PC-9 (cell line): ENCODE results near the gene VTA1. TPM values are rescaled to one million over a fixed set of nuclear protein-coding genes. Genes with fewer than 3 reads are reported as not detected.

ENCODE experiments used
- BruUV-seq: library from RNA; stranded (reverse); fragments of 400-500 nt; replicated peaks from 2 replicates; lab custom pipeline; 2021; lab: Mats Ljungman, UMichigan
- CTCF ChIA-PET: fragments of 300-600 bp; sonication (Branson Sonifier 250); formaldehyde crosslinking; loops from one replicate; lab custom pipeline; 2022; ENCODE audit warnings: antibody characterized with exemption; lab: Charles Lee
- POLR2A ChIA-PET: fragments of 300-600 bp; sonication (Branson Sonifier 250); formaldehyde crosslinking; loops from one replicate; lab custom pipeline; 2022; ENCODE audit warnings: antibody characterized with exemption; ENCODE audit not compliant: unreplicated experiment; lab: Charles Lee
- DNase-seq, 2 experiments: peaks; one replicate each; pipeline versions ENCODE4 v3.0.0 to v3.0.0-alpha.2; 2015 to 2022; ENCODE audit warnings: mixed read lengths in 1 of 2
- H2AFZ ChIP-seq: fragments of 200-600 bp; sonication (generic); 2 replicates; pipeline ENCODE4 v1.8.1; 2017; ENCODE audit warnings: antibody characterized with exemption
- H3F3A ChIP-seq: fragments of 200-600 bp; sonication (generic); 2 replicates; pipeline ENCODE4 v1.8.1; 2017; ENCODE audit warnings: antibody characterized with exemption, mild to moderate bottlenecking, low read depth; ENCODE audit not compliant: insufficient read depth
- H3K27ac ChIP-seq: fragments of 200-600 bp; sonication (generic); 2 replicates; pipeline ENCODE4 v1.6.1; 2016; ENCODE audit warnings: mixed run types
- H3K27me3 ChIP-seq: fragments of 200-600 bp; sonication (generic); 2 replicates; pipeline ENCODE4 v1.6.1; 2016; ENCODE audit warnings: low read depth, mixed run types; ENCODE audit not compliant: insufficient read depth
- H3K36me3 ChIP-seq: fragments of 200-600 bp; sonication (generic); 2 replicates; pipeline ENCODE4 v1.6.1; 2016; ENCODE audit warnings: low read depth, mixed run types
- H3K4me1 ChIP-seq: fragments of 200-600 bp; sonication (generic); replicated peaks from 2 replicates; pipeline ENCODE4 v1.6.1; 2016; ENCODE audit warnings: mixed run types; ENCODE audit not compliant: insufficient read depth
- H3K4me2 ChIP-seq: fragments of 200-600 bp; sonication (generic); 2 replicates; pipeline ENCODE4 v1.6.1; 2017; ENCODE audit warnings: mixed run types
- H3K4me3 ChIP-seq: fragments of 200-600 bp; sonication (generic); 2 replicates; pipeline ENCODE4 v1.6.1; 2016; ENCODE audit warnings: mixed run types
- H3K79me2 ChIP-seq: fragments of 200-600 bp; sonication (generic); 2 replicates; pipeline ENCODE4 v1.6.1; 2017; ENCODE audit warnings: low read depth, mixed run types
- H3K9me2 ChIP-seq: fragments of 200-600 bp; sonication (generic); 2 replicates; pipeline ENCODE4 v1.8.1; 2017; ENCODE audit warnings: mild to moderate bottlenecking; ENCODE audit not compliant: insufficient read depth
- H3K9me3 ChIP-seq: fragments of 200-600 bp; sonication (generic); 2 replicates; pipeline ENCODE4 v1.8.1; 2016; ENCODE audit warnings: low read depth; ENCODE audit not compliant: insufficient read depth
- H4K20me1 ChIP-seq: fragments of 200-600 bp; sonication (generic); 2 replicates; pipeline ENCODE4 v1.8.1; 2017; ENCODE audit not compliant: insufficient read depth
- EZH2 ChIP-seq: fragments of 200-600 bp; sonication (generic); IDR thresholded peaks from 2 replicates; pipeline ENCODE4 v1.8.0; 2017; ENCODE audit warnings: antibody characterized with exemption, low read depth
- intact Hi-C: fragments of 100-400 bp; cut with micrococcal nuclease; formaldehyde crosslinking; loops from one replicate; pipeline ENCODE4 v1.10.0; 2022; ENCODE audit not compliant: unreplicated experiment
- total RNA-seq: library from RNA; stranded (reverse); gene quantifications from 2 replicates; pipeline ENCODE4 v1.2.3, GENCODE V29; 2021
- TF ChIP-seq, protein P1 (sequence below): fragments of 200-600 bp; sonication (generic); conservative IDR thresholded peaks from 2 replicates; pipeline ENCODE4 v1.6.1; 2017; ENCODE audit warnings: mixed run types, antibody characterized with exemption, mild to moderate bottlenecking, moderate library complexity

Gene VTA1
- total RNA-seq, 1 experiment from 2014 or later, result 52.0 TPM

DNA sequence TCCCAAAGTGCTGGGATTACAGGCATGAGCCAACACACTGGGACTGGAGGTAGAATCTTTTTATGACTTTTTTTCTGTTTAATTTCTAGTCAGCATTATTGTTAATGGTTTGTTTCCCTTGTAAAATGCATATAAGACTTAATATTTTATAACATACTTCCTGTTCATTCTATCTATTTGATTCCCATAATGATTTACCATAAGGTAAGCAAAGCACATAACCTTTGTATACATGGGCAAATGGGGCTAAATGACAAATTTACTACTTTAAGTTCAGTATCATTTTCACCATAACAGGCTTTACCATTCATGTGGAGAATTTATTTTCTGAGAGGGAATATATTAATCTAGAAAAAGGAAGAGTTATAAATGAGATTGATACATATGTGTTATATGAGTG lies 24.3 kb downstream of the VTA1 start:
- no peak overlapping the region for H2AFZ ChIP-seq
- no peaks in the 10 kb centered on the region for H3K9me3 ChIP-seq
- DNase-seq, result no peak
- no peaks in the 10 kb centered on the region for H3K9me2 ChIP-seq
- no peaks in the 10 kb centered on the region for H3K4me1 ChIP-seq
- H3K4me3 ChIP-seq, result no peak overlapping the region
- ChIA-PET CTCF (no interaction called here), POLR2A (no interaction called here)
- H3K27ac ChIP-seq, result no peak overlapping the region
- H3F3A ChIP-seq, result no peaks in the 10 kb centered on the region; the same call in 1 of the 2 replicates
- 0 out of 2 replicates have a peak, but pooled peaks cover 2% of the 10 kb centered on the region for H3K79me2 ChIP-seq
- no peak overlapping the region for H3K4me2 ChIP-seq
- TF ChIP-seq, protein P1, sequence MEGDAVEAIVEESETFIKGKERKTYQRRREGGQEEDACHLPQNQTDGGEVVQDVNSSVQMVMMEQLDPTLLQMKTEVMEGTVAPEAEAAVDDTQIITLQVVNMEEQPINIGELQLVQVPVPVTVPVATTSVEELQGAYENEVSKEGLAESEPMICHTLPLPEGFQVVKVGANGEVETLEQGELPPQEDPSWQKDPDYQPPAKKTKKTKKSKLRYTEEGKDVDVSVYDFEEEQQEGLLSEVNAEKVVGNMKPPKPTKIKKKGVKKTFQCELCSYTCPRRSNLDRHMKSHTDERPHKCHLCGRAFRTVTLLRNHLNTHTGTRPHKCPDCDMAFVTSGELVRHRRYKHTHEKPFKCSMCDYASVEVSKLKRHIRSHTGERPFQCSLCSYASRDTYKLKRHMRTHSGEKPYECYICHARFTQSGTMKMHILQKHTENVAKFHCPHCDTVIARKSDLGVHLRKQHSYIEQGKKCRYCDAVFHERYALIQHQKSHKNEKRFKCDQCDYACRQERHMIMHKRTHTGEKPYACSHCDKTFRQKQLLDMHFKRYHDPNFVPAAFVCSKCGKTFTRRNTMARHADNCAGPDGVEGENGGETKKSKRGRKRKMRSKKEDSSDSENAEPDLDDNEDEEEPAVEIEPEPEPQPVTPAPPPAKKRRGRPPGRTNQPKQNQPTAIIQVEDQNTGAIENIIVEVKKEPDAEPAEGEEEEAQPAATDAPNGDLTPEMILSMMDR, result no peak
- no peak for TF ChIP-seq EZH2
- BruUV-seq, result no TSS peak
- 0 out of 2 replicates have a peak, but pooled peaks cover 4% of the 10 kb centered on the region for H4K20me1 ChIP-seq
- no peaks in the 10 kb centered on the region for H3K27me3 ChIP-seq
- peaks cover 22% of the 10 kb centered on the region; the same call in 1 of the 2 replicates for H3K36me3 ChIP-seq
- intact Hi-C loops, result no loop called here

DNA sequence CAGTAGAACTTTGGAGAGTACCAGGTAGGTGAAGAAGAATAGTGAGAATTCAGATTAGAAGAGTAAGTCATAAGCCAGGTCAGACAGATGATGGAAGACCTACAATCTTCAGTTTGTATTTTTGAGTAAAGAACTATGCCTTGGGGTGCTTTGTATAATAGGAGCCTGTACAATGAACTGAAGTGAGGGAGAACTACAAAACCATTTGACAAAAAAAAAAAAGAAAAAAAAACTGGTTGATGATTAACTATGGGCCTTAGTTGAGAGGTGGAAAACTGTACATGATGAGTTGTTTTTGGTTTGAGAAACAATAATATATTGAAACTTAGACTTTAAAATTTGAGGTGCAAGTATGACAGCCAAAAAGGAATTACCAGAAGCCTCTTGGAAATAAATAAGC lies 25.7 kb downstream of the VTA1 start:
- 0 out of 2 replicates have a peak, but pooled peaks cover 2% of the 10 kb centered on the region for H3K79me2 ChIP-seq
- H3K27me3 ChIP-seq, result no peaks in the 10 kb centered on the region
- no peaks in the 10 kb centered on the region for H3K9me3 ChIP-seq
- H2AFZ ChIP-seq, result no peak overlapping the region
- H3K4me2 ChIP-seq, result no peak overlapping the region
- no peak overlapping the region for H3K4me3 ChIP-seq
- no peaks in the 10 kb centered on the region; the same call in 1 of the 2 replicates for H3F3A ChIP-seq
- BruUV-seq, result no TSS peak
- TF ChIP-seq, protein P1, result no peak
- TF ChIP-seq EZH2, result no peak
- no peaks in the 10 kb centered on the region for H3K4me1 ChIP-seq
- peaks cover 34% of the 10 kb centered on the region for H3K36me3 ChIP-seq
- POLR2A ChIA-PET, result no interaction called here
- no peak overlapping the region for H3K27ac ChIP-seq
- DNase-seq, result no peak
- no peaks in the 10 kb centered on the region for H3K9me2 ChIP-seq
- intact Hi-C loops, result no loop called here
- 0 out of 2 replicates have a peak, but pooled peaks cover 4% of the 10 kb centered on the region for H4K20me1 ChIP-seq
- CTCF ChIA-PET, result no interaction called here

DNA sequence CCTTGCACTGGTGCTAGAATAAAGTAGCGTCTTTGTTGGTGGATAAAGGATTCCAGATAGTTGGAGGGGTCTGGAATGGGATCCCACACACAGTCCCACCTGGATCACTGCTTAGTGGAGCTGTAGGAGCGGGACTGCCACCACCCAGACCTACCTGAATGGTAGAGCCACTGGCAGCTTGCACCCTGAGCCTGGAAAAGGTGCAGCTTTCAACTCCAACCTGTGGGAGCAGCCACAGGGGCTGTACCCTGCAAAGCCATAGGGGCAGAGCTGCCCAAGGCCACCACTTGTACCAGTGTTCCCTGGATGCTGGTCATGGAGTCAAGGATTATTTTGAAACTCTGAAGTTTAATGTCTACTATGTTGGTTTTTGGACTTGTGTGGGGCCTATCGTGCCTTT lies 26.9 kb downstream of the VTA1 start:
- Histone ChIP-seq H3K4me3 (no peak overlapping the region), H3K36me3 (peaks cover 40% of the 10 kb centered on the region), H2AFZ (no peak overlapping the region), H3K27ac (no peak overlapping the region), H4K20me1 (0 out of 2 replicates have a peak, but pooled peaks cover 4% of the 10 kb centered on the region), H3K4me2 (no peak overlapping the region), H3K27me3 (no peaks in the 10 kb centered on the region), H3K9me2 (no peaks in the 10 kb centered on the region), H3K79me2 (0 out of 2 replicates have a peak, but pooled peaks cover 2% of the 10 kb centered on the region), H3K9me3 (no peaks in the 10 kb centered on the region), H3K4me1 (no peaks in the 10 kb centered on the region), H3F3A (no peaks in the 10 kb centered on the region)
- no peak for DNase-seq
- BruUV-seq, result no TSS peak
- intact Hi-C loops, result no loop called here
- TF ChIP-seq, protein P1, result no peak
- TF ChIP-seq EZH2, result no peak
- ChIA-PET CTCF (no interaction called here), POLR2A (no interaction called here)
